GM19238 (cell line): ENCODE data around the gene CEACAM19.
A peak's percentile ranks its signal among the peaks of the same experiment; 100 is the strongest.

Experiments used
- DNase-seq: peaks from one replicate; pipeline ENCODE4 v3.0.0; 2011; ENCODE audit warnings: low spot score; ENCODE audit not compliant: insufficient read length

The CEACAM19 gene

GRCh38 chr19:44722131-44723121, 51.1 kb downstream of the CEACAM19 start:
- DNase-seq: peak; percentile 38

- peak; percentile 36 for DNase-seq
Measured at GRCh38 chr19:44723299-44723951, 52.1 kb downstream of the CEACAM19 start.

- DNase-seq: peak; percentile 74
Measured at GRCh38 chr19:44723952-44724319, 52.7 kb downstream of the CEACAM19 start.

- no peak for DNase-seq
Measured at GRCh38 chr19:44725251-44725650, 54.0 kb downstream of the CEACAM19 start.

GRCh38 chr19:44725684-44726083, 54.4 kb downstream of the CEACAM19 start:
- no peak for DNase-seq

GRCh38 chr19:44726465-44726864, 55.2 kb downstream of the CEACAM19 start:
- DNase-seq: no peak

- DNase-seq: no peak
Measured at GRCh38 chr19:44728178-44728577, 56.9 kb downstream of the CEACAM19 start.

GRCh38 chr19:44729516-44730033, 58.3 kb downstream of the CEACAM19 start:
- DNase-seq: no peak

- no peak for DNase-seq
Measured at GRCh38 chr19:44731081-44731480, 59.8 kb downstream of the CEACAM19 start.

- DNase-seq: no peak
Measured at GRCh38 chr19:44731622-44732021, 60.3 kb downstream of the CEACAM19 start.

- no peak for DNase-seq
Measured at GRCh38 chr19:44732235-44733014, 61.1 kb downstream of the CEACAM19 start.
